ENCODE measurements around the gene ALLC. TPM values are rescaled to one million over a fixed set of nuclear protein-coding genes. Genes with fewer than 3 reads are reported as not detected.

ALLC gene
- total and polyA plus RNA-seq, 10 donors, result not detected

DNA sequence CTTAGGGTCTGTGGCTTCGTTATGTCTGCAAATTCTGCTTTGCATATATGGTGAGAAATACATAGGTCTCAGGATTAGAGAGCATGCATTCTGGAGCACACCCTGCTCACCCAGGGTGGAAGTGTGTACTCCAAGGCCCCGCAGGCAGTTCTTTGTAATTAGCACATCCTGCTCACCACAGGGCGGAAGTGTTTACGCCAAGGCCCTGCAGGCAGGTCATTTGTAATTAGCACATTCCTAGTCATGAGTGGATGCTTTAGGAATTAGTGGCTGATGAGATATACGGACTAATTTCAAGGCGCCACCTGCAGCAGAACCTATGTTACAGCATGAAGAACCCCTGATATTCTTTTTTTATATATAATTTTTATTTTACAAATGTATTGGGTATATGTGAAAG lies 4.2 kb downstream of the ALLC start:
- DNase-seq, result peak; percentile 45
- Histone ChIP-seq H3K27ac (peak overlapping the region in 1 of 8 donors; percentile 26), H3K4me1 (peaks cover 0 to 34% (median 14%) of the 10 kb centered on the region in 6 donors), H3K36me3 (no peaks in the 10 kb centered on the region), H3K4me3 (no peak overlapping the region), H3K27me3 (replicated peaks in 1 of 7) (no peaks in the 10 kb centered on the region), H3K9me3 (no peaks in the 10 kb centered on the region)
- 49 to 79% (median 64%) methylated on average over 6 of the region's 6 CpGs for WGBS, 5 donors
- no peak for TF ChIP-seq POLR2AphosphoS5 (IDR thresholded peaks at IDR 0.05)
- TF ChIP-seq, protein P1, sequence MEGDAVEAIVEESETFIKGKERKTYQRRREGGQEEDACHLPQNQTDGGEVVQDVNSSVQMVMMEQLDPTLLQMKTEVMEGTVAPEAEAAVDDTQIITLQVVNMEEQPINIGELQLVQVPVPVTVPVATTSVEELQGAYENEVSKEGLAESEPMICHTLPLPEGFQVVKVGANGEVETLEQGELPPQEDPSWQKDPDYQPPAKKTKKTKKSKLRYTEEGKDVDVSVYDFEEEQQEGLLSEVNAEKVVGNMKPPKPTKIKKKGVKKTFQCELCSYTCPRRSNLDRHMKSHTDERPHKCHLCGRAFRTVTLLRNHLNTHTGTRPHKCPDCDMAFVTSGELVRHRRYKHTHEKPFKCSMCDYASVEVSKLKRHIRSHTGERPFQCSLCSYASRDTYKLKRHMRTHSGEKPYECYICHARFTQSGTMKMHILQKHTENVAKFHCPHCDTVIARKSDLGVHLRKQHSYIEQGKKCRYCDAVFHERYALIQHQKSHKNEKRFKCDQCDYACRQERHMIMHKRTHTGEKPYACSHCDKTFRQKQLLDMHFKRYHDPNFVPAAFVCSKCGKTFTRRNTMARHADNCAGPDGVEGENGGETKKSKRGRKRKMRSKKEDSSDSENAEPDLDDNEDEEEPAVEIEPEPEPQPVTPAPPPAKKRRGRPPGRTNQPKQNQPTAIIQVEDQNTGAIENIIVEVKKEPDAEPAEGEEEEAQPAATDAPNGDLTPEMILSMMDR (IDR thresholded peaks at IDR 0.05 in 8 of 11, conservative IDR thresholded peaks at IDR 0.05 in 3 of 11), result no peak
- TF ChIP-seq POLR2A (IDR thresholded peaks at IDR 0.05), result no peak
- intact Hi-C loops (cut with DNase I; ENCODE audit: low total_unique reads), result no loop called here

DNA sequence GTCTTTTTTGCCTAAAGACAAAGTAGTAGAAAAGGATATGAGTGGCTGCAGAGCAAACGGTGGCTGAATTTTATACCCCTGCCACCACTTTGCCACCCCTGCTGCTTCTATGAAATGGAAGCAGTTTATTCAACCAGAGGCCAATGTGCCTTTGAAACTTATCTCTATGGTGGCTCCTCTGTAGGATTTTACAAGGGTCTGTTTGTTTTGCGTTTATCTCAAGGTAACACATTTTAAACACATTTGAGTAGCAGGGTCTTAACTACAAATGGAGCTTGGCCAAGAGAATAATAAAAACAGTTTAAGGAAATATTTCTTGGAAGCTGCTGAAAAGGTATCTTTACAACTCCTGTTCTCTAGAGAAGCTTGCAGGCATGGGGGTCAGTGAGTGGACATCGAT lies 6.1 kb downstream of the ALLC start:
- Histone ChIP-seq H3K9me3 (no peaks in the 10 kb centered on the region), H3K27ac (no peak overlapping the region), H3K36me3 (no peaks in the 10 kb centered on the region), H3K4me3 (no peak overlapping the region), H3K4me1 (peaks cover 0 to 20% (median 6%) of the 10 kb centered on the region in 6 donors), H3K27me3 (replicated peaks in 1 of 7) (no peaks in the 10 kb centered on the region)
- TF ChIP-seq, protein P1 (IDR thresholded peaks at IDR 0.05 in 8 of 11, conservative IDR thresholded peaks at IDR 0.05 in 3 of 11), result no peak
- TF ChIP-seq POLR2A (IDR thresholded peaks at IDR 0.05), result no peak
- no peak for TF ChIP-seq POLR2AphosphoS5 (IDR thresholded peaks at IDR 0.05)
- intact Hi-C loops (cut with DNase I; ENCODE audit: low total_unique reads), result no loop called here
- no peak for DNase-seq
- 37 to 82% (median 65%) methylated on average over 3 of the region's 3 CpGs for WGBS, 5 donors

DNA sequence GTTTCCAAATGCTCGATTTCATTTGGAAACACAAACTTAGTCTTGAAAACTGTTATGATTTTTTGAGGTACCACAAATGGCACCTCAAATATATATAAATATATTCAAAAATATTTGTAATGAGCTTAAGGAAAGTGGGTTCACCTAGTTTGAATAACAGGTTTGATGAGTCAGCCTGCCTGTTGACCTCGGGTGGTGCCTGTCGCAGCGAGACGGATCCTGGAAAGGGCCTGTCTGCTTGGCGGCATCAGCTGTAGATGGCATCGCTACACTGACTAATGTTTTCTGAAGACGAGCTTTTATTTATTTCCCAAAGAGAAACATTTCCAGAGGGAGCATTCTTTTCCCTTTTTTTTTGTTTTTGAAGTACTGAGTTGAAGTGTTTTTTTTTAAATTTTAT lies 6.9 kb downstream of the ALLC start:
- no peaks in the 10 kb centered on the region for H3K9me3 ChIP-seq
- no peak for DNase-seq
- intact Hi-C loops (cut with DNase I; ENCODE audit: low total_unique reads), result no loop called here

DNA sequence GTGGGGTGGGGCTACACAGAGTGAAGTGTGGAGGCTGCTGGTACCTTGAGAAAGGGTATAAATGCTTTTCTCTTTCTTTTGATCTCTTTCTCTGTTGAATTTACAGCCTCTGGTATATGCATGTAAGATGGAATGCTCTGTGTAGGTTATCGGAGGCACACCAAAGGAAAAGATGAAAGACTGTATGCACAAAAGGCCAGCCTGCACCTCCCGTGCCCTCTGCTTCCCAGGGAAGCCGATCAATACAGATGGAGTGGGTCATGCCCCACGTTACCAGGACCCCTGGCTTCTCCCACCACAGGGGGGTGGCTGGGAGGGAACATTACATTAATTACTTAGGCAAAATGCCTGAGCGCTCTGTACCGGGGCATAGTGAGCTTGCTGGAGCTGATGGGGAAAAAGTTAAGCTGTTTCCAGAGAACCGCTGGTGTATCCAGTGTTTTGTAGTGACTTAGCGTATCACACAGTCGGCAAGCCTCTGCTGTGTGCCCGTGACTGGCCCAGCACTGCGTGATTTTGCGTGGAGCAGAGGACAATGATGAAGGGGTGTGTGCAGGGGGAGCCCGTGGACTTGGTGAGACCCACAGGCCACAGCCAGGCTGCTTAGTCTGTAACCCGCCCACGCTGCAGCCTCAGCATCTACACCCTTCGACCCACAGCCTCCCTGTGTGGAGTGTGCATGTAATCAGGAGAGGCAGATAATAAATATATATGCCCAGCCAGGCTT lies 8.0 kb downstream of the ALLC start:
- Histone ChIP-seq H3K27ac (no peak overlapping the region), H3K4me1 (peaks cover 0 to 10% (median 0%) of the 10 kb centered on the region in 6 donors), H3K4me3 (no peak overlapping the region), H3K27me3 (replicated peaks in 1 of 7) (no peaks in the 10 kb centered on the region), H3K36me3 (no peaks in the 10 kb centered on the region), H3K9me3 (no peaks in the 10 kb centered on the region)
- intact Hi-C loops (cut with DNase I; ENCODE audit: low total_unique reads), result no loop called here
- WGBS, 5 donors, result 86 to 93% (median 90%) methylated on average over 16 of the region's 16 CpGs
- no peak for DNase-seq
- TF ChIP-seq POLR2A (IDR thresholded peaks at IDR 0.05), result no peak
- TF ChIP-seq, protein P1 (IDR thresholded peaks at IDR 0.05 in 8 of 11, conservative IDR thresholded peaks at IDR 0.05 in 3 of 11), result no peak
- TF ChIP-seq POLR2AphosphoS5 (IDR thresholded peaks at IDR 0.05), result no peak

More for the DNA sequence above, 6.9 kb downstream of the ALLC start:
- Histone ChIP-seq H3K4me1 (peaks cover 0 to 12% (median 0%) of the 10 kb centered on the region in 6 donors), H3K27ac (no peak overlapping the region), H3K36me3 (no peaks in the 10 kb centered on the region), H3K27me3 (replicated peaks in 1 of 7) (no peaks in the 10 kb centered on the region), H3K4me3 (no peak overlapping the region)
- WGBS, 5 donors, result 82 to 90% (median 89%) methylated on average over 8 of the region's 8 CpGs
- TF ChIP-seq, protein P1 (IDR thresholded peaks at IDR 0.05 in 8 of 11, conservative IDR thresholded peaks at IDR 0.05 in 3 of 11), result no peak
- TF ChIP-seq POLR2A (IDR thresholded peaks at IDR 0.05) (no peak), POLR2AphosphoS5 (IDR thresholded peaks at IDR 0.05) (no peak)
